IPS-15b (cell line): ENCODE data around the gene UTS2B.
"Not testable (repeated sequence)": the region's sequence is repeated elsewhere in the genome, so short reads cannot be mapped to it uniquely, and the experiment has no call there.

ENCODE experiments used
- H3K27me3 ChIP-seq: one replicate; pipeline ENCODE4 v1.6.1; 2013; ENCODE audit warnings: low read length; ENCODE audit not compliant: control insufficient read depth, insufficient read depth
- H3K36me3 ChIP-seq: one replicate; pipeline ENCODE4 v1.6.1; 2013; ENCODE audit warnings: low read length; ENCODE audit not compliant: control insufficient read depth, insufficient read depth
- H3K4me1 ChIP-seq: one replicate; pipeline ENCODE4 v1.6.1; 2013; ENCODE audit warnings: mild to moderate bottlenecking, low read length; ENCODE audit not compliant: control insufficient read depth, insufficient read depth
- H3K4me3 ChIP-seq: one replicate; pipeline ENCODE4 v1.5.1; 2013; ENCODE audit warnings: low read depth, low read length
- H3K9ac ChIP-seq: one replicate; pipeline ENCODE4 v1.6.1; 2013; ENCODE audit warnings: low read depth, mild to moderate bottlenecking, low read length
- H3K9me3 ChIP-seq: one replicate; pipeline ENCODE4 v1.6.1; 2013; ENCODE audit warnings: mild to moderate bottlenecking, low read length; ENCODE audit not compliant: control insufficient read depth, insufficient read depth

UTS2B gene

DNA sequence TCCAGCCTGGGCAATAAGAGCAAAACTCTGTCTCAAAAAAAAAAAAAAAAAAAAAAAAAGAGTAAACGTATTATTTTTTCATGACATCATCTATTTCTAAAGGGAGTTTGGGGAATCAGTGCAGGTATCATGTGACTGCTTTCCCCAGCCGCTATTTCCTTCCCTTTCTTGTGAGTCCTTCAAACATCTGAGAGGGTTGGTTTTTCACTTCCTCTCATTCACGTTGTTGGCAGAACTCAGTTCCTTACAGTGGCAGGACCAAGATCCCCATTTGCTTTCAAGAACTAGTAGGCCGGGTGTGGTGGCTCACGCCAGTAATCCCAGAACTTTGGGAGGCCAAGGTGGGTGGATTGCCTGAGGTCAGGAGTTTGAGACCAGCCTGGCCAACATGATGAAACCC is 84.3 kb downstream of the UTS2B start:
- not testable (repeated sequence) for H3K36me3 ChIP-seq, H3K9ac ChIP-seq, H3K4me1 ChIP-seq, H3K27me3 ChIP-seq, H3K4me3 ChIP-seq, H3K9me3 ChIP-seq

DNA sequence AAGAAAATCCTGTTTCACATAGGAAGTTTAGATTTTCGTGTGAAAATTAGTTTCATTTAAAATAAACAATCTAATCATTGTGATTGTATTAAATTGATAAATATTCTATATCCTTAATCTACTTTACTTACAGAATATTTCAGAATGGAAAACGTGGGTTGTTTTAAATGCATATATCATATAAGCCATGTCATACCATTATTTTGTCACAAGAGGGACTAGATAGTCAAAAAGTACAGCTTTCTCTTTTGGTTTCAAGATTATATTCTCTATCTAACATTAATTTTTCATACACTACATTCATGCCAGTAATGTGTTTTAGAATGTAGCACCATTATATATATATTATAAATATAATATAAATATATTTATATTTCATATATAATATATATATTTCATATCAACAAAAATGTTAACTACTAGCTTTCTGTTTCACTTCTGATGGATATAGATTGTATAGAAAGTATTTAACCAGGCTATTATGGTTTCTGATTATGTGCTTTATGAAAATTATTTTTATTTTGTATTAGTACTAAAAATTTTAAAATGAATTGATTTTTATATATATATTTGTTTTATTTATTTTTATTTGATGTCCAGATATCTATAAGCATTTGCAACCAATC is 86.0 kb downstream of the UTS2B start:
- Histone ChIP-seq H3K4me1 (peaks cover 13% of the 10 kb centered on the region), H3K9me3 (no peaks in the 10 kb centered on the region)

DNA sequence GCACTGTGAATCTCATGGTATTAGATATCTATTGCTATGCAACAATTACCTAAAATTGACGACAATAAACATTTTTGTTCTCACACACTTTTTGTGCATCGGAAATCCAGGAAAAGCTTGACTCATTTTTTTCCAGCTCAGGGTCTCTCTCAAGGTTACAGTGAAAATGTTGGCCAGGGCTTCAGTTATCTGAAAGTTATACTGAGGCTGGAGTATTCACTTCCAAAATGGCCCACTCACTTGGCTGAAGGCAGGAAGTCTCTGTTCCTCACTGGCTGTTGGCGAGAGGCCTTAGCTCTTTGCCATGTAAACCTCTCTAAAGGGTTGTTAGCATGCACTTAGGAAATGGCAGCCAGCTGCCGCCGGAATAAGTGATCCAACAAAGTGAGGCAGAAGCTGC is 89.8 kb downstream of the UTS2B start:
- H3K4me1 ChIP-seq, result peaks cover 32% of the 10 kb centered on the region
- H3K9ac ChIP-seq, result no peak overlapping the region
- H3K9me3 ChIP-seq, result no peaks in the 10 kb centered on the region
- H3K36me3 ChIP-seq, result no peaks in the 10 kb centered on the region
- no peaks in the 10 kb centered on the region for H3K27me3 ChIP-seq
- no peak overlapping the region for H3K4me3 ChIP-seq

More for the DNA sequence above, 86.0 kb downstream of the UTS2B start:
- Histone ChIP-seq H3K4me3 (no peak overlapping the region), H3K9ac (no peak overlapping the region), H3K27me3 (no peaks in the 10 kb centered on the region), H3K36me3 (no peaks in the 10 kb centered on the region)

DNA sequence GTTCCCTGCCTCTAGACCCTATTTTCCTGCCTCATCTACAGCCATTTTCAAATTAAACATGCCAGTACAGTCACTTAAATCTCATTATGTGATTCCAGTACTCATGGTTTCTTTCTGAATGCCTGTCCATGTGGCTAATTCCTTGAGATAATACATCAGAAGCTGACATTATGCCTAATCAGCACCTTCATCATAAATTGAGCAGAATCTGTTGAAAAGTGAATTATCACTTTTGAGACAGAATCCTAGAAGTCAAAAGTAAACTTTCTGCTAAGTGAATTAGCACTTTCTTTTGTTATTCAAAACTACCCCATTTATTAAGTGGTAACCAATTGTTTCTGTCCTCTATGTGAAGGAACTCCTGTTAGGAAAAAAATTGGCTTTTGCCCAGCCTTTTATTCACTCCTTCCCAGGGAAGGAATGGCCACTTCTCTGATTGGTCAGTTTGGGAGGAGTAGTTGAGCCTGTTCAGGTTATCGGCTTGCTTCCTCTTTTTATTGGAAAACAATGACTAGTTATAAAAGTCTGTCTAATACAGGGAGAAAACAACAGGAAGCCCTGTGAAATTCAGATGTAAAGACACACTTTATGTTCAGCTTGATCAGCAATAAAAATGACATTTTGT is 90.8 kb downstream of the UTS2B start:
- Histone ChIP-seq H3K4me1 (peaks cover 32% of the 10 kb centered on the region), H3K4me3 (no peak overlapping the region), H3K9ac (no peak overlapping the region), H3K27me3 (no peaks in the 10 kb centered on the region), H3K9me3 (no peaks in the 10 kb centered on the region), H3K36me3 (no peaks in the 10 kb centered on the region)

DNA sequence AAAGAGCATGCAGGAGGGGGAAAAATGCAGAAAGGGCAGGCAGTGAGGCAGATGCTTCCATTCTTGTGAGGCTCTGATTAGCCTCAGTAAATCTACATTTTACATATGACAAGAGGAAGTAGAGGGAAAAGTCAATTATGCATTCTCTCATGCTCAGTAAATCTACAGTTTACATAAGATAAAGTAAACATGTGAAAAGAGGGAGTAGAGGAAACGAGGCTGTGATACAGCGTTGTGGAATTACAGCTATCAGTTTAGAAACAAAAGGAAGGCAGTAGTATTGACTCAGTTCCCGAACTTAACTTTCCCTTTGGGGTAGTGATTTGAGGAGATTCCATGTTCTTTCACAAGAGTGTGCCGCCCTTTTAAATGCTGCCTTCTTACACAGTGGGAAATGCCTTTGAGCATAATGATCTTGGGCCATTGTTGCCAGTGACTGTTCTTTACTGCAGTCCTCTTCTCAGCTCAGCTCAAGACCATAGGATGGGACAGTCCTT is 92.0 kb downstream of the UTS2B start:
- Histone ChIP-seq H3K27me3 (no peaks in the 10 kb centered on the region), H3K9ac (no peak overlapping the region), H3K4me3 (no peak overlapping the region), H3K4me1 (peaks cover 32% of the 10 kb centered on the region), H3K36me3 (no peaks in the 10 kb centered on the region), H3K9me3 (no peaks in the 10 kb centered on the region)

DNA sequence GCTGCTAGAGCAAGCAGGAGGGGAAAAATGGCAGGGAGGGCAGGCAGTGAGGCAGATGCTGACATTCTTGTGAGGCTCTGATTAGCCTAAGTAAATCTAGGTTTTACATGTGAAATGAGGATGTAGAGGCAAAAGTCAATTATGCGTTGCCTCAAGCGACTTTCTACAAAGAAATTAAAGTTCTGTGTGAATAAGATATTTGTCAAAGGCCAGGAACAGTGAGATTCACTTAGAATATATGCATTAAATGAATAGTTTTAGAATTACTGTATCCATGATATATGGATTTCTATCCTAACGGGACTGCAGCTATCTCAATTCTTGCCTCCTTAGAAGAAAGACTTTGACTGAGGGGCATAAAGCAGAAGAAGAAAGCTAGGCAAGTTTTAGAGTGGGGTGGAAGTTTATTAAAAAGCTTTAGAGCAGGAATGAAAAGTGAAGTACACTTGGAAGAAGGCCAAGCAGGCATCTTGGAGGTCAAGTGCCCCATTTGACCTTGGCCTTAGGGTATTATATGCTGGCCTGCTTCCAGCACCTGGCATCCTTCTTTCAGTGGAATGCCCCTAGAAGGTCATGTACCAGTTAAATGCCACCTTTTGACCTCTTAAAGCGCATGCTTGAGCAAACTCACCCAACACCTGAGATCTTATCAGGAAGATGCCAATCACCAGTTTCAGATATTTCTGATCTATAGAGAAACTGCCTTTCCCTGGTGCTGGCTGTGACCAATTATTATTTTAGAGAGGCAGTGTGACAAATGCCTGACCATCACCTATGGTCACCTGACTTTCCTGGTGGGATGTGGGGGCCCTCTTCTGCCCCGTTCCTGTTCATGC is 93.1 kb downstream of the UTS2B start:
- Histone ChIP-seq H3K9me3 (no peaks in the 10 kb centered on the region), H3K27me3 (no peaks in the 10 kb centered on the region), H3K36me3 (no peaks in the 10 kb centered on the region), H3K4me1 (peaks cover 32% of the 10 kb centered on the region), H3K9ac (no peak overlapping the region), H3K4me3 (no peak overlapping the region)

DNA sequence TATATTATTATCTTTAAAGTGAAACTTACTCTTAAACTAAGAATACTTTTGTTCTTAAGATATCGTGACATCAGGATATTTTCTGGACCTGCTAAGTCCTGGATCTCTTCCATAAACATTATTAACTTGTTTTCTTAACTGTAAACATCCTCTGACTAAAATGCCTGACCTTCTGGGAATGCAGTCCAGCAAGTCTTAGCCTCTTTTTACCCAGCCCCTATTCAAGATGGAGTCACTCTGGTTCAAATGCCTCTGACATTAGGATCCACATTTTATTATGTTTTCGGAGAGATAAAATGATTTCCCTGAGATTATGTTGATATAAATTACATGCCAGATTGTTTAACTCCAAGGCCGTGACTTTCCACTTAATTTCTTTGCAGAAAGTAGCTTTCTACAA is 93.7 kb downstream of the UTS2B start:
- H3K27me3 ChIP-seq, result no peaks in the 10 kb centered on the region
- no peaks in the 10 kb centered on the region for H3K9me3 ChIP-seq
- peaks cover 32% of the 10 kb centered on the region for H3K4me1 ChIP-seq
- H3K4me3 ChIP-seq, result no peak overlapping the region
- H3K9ac ChIP-seq, result no peak overlapping the region
- H3K36me3 ChIP-seq, result no peaks in the 10 kb centered on the region

DNA sequence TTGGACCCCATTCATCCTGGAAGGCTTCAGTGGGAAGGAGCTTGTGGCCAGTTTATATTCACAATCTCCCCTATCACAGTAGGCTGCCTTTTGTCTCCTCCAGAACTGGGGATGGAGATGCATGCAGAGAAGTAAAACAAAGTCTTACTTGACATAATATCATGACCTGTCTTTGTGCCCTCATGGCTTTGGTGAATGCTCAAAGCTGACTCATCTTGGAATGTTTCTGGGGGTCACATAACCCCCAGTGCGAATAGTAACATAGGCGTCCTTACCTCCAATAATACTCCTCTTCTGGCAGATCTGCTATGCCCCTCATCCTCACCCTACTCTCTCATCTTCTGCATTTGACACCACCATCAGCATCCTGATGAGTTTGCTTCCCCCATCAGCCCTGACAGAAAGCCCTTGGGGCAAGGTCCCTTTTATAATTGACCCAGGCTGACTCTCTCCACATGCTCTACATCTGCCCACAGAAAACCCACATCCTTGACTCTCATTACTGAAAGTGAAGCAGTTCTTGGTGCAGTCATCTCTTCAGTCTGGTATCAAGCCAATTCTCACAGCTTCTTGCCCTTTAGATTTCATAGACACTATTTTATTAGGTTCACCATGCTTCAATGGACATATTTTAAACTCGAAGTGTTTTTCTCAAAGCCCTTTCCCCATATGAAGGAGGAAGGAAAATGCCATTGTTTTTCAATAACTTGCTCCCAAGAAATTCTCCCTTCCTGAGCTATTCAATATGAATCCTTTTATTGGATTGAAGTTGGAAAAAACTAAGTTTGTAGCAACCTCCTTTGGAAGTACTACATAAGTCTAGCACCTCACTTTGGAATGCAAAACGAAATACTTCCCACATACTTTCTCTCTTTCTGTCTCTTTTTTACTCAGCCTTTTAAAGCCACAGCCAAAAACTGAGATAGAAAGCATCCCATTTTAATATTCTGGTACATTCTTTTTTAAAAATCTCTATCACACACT is 94.7 kb downstream of the UTS2B start:
- H3K9ac ChIP-seq, result no peak overlapping the region
- peaks cover 29% of the 10 kb centered on the region for H3K4me1 ChIP-seq
- no peak overlapping the region for H3K4me3 ChIP-seq

DNA sequence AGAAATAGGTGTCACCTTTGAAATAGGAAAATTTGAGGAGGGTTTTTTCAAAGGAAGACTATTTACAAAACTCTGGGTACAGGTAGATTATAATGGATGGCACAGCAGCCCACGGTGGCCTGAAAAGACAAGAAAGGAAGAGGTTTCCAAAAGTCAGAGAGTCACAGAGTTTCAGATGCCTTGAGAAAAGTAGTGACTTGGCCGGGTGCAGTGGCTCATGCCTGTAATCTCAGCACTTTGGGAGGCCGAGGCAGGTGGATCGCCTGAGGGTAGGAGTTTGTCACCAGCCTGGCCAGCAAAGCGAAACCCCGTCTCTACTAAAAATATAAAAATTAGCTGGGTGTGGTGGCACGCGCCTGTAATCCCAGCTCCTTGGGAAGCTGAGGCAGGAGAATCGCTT is 96.1 kb downstream of the UTS2B start:
- Histone ChIP-seq H3K9me3 (no peaks in the 10 kb centered on the region), H3K4me1 (peaks cover 20% of the 10 kb centered on the region), H3K9ac (no peak overlapping the region), H3K36me3 (no peaks in the 10 kb centered on the region), H3K4me3 (no peak overlapping the region), H3K27me3 (no peaks in the 10 kb centered on the region)

More for the DNA sequence above, 94.7 kb downstream of the UTS2B start:
- Histone ChIP-seq H3K9me3 (no peaks in the 10 kb centered on the region), H3K36me3 (no peaks in the 10 kb centered on the region), H3K27me3 (no peaks in the 10 kb centered on the region)

DNA sequence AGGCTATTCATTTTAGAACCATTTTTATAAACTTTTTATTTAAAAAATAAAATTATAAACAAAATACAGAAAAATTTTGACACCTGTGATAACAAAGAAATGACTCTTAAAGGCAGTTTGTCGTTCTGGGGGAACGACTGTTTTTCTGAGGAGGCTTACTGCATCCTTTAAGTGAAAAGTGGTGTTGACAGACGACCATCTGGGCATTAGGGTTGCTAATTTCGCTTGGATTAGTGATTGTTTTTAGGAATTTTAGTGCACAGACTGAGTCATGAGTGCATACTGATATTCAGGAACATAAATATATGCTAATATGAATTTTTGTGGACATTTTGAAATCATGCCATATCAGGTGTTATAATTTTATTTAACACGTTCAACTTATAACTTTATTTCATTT is 102.8 kb downstream of the UTS2B start:
- no peaks in the 10 kb centered on the region for H3K4me1 ChIP-seq
- no peak overlapping the region for H3K4me3 ChIP-seq
- H3K36me3 ChIP-seq, result no peaks in the 10 kb centered on the region
- H3K9ac ChIP-seq, result no peak overlapping the region
- H3K27me3 ChIP-seq, result no peaks in the 10 kb centered on the region
- H3K9me3 ChIP-seq, result no peaks in the 10 kb centered on the region

DNA sequence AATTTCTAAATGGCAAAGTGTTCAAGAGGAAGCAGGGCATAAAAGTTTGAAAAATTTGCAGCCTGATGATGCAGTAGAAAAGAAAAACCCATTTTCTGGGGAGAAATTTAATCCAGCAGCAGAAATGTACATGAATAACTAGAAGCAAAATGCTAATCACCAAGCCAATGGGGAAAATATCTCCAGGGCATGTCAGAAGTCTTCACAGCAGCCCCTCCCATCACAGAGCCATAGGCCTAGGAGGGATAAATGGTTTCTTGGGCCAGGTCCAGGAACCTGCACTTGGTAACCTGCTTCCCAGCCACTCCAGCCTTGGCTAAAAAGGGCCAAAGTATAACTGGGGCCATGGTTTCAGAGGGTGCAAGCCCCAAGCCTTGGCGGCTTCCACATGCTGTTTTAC is 108.7 kb downstream of the UTS2B start:
- H3K9ac ChIP-seq, result no peak overlapping the region
- no peaks in the 10 kb centered on the region for H3K4me1 ChIP-seq
- no peak overlapping the region for H3K4me3 ChIP-seq
- H3K36me3 ChIP-seq, result no peaks in the 10 kb centered on the region
- no peaks in the 10 kb centered on the region for H3K9me3 ChIP-seq
- H3K27me3 ChIP-seq, result no peaks in the 10 kb centered on the region
